Stomach (tissue), 9 donors: Measurements from ENCODE around the gene PTH2. TPM values are rescaled to one million over a fixed set of nuclear protein-coding genes. Genes with fewer than 3 reads are reported as not detected.
A peak's percentile ranks its signal among the peaks of the same experiment; 100 is the strongest.

Source experiments
- DNase-seq, 2 donors: peaks; one replicate each; pipeline versions ENCODE4 v3.0.0 to v3.0.0-alpha.2; 2013 to 2019
- H3K27ac ChIP-seq, 5 donors: fragments of 200-600 bp in 4 of 5; sonication (generic) in 4 of 5; one replicate each; pipeline ENCODE4 v1.5.1; 2013 to 2019; ENCODE audit warnings: mild to moderate bottlenecking in 1 of 5, moderate library complexity in 1 of 5
- H3K27me3 ChIP-seq, 3 donors: fragments of 200-600 bp; sonication (generic); one replicate each; pipeline ENCODE4 v1.5.1; 2017 to 2019; ENCODE audit warnings: mixed run types in 1 of 3
- H3K36me3 ChIP-seq, 4 donors: fragments of 200-600 bp; sonication (generic); 1 replicate in 3 of 4; 2 replicates in 1 of 4; pipeline ENCODE4 v1.5.1; 2016 to 2019
- H3K4me1 ChIP-seq, 4 donors: fragments of 200-600 bp; sonication (generic); one replicate each; pipeline ENCODE4 v1.5.1; 2016 to 2019
- H3K4me3 ChIP-seq, 4 donors: fragments of 200-600 bp; sonication (generic) in 3 of 4; one replicate each; pipeline ENCODE4 v1.5.1; 2016 to 2019; ENCODE audit warnings: mild to moderate bottlenecking in 1 of 4
- H3K9me3 ChIP-seq, 4 donors: fragments of 200-600 bp; sonication (generic); one replicate each; pipeline ENCODE4 v1.5.1; 2016 to 2019
- CTCF ChIP-seq, 7 experiments: fragments of 450-650 bp in 4 of 7; fragments of 200-600 bp in 3 of 7; sonication (generic) in 3 of 7; IDR thresholded peaks; one replicate each; pipeline ENCODE4 v1.5.1; 2016 to 2019; ENCODE audit warnings: antibody characterized with exemption in 7 of 7, control low read depth in 2 of 7, mild to moderate bottlenecking in 1 of 7
- EP300 ChIP-seq: sonication (generic); formaldehyde crosslinking; IDR thresholded peaks from one replicate; pipeline ENCODE4 v1.6.1; 2017; ENCODE audit warnings: antibody characterized with exemption
- POLR2A ChIP-seq, 4 donors: fragments of 450-650 bp; IDR thresholded peaks; one replicate each; pipeline ENCODE4 v1.6.1; 2016; ENCODE audit warnings: antibody characterized with exemption in 4 of 4, control low read depth in 2 of 4, mild to moderate bottlenecking in 1 of 4, moderate library complexity in 1 of 4
- POLR2AphosphoS5 ChIP-seq, 3 donors: sonication (generic); formaldehyde crosslinking; IDR thresholded peaks; one replicate each; pipeline ENCODE4 v1.6.1; 2016; ENCODE audit warnings: antibody characterized with exemption in 3 of 3
- WGBS, 5 donors: extraction: QIAGEN DNeasy Blood & Tissue Kit in 3 of 5; methylation state at CpG; one replicate each; pipeline versions ENCODE4 v1.1.5 to v1.1.7; 2013 to 2018; 5-methylcytosine and 5-hydroxymethylcytosine counted together
- intact Hi-C: fragments of 100-400 bp; cut with DNase I; formaldehyde crosslinking; loops from one replicate; pipeline ENCODE4 v1.15.1; 2023; ENCODE audit warnings: low total_unique reads
- polyA plus RNA-seq, 3 donors: library from polyadenylated mRNA; stranded (reverse); fragments of 200-250 nt; gene quantifications; one replicate each; pipeline ENCODE4 v1.2.3, GENCODE V29; 2013
- total RNA-seq, 5 donors: library from RNA; depleted of rRNA; stranded (reverse); fragments of >200 nt; gene quantifications; one replicate each; pipeline versions ENCODE4 v1.1.0 to v1.2.3, GENCODE V29; 2014 to 2016
- donor health status: healthy with polysubstance abuse.
- donor health status: Bipolar disorder and iron deficiency.
- donor health status: healthy.

The PTH2 gene
- total and polyA plus RNA-seq, 8 donors, result not detected

- Histone ChIP-seq H3K9me3 (peaks cover 0 to 2% (median 1%) of the 10 kb centered on the region in 4 donors), H3K36me3 (no peaks in the 10 kb centered on the region), H3K4me3 (peak within 1 kb of the TSS in 3 of 4 donors; percentile 11 to 23 (median 17)), H3K4me1 (peaks cover 0 to 13% (median 1%) of the 10 kb centered on the region in 4 donors), H3K27ac (no peak within 1 kb of the TSS), H3K27me3 (peaks cover 0 to 49% (median 3%) of the 10 kb centered on the region in 3 donors)
- intact Hi-C loops, result no loop called here
- DNase-seq, result peak; percentile 82 to 83
- TF ChIP-seq POLR2A (IDR thresholded peaks at IDR 0.05), result no peak
- TF ChIP-seq POLR2AphosphoS5 (IDR thresholded peaks at IDR 0.05), result peak in 1 of 3 donors; percentile 42
- 34 to 56% (median 51%) methylated on average over 40 of the region's 40 CpGs for WGBS, 5 donors
These were observed 35.3 kb downstream of the PTH2 start, which contains the start of gene KASH5 for GRCh38 chr19:49387936-49388372. KASH5 (plus strand) TSS chr19:49388249; CDS start chr19:49390884, 2,635 bp downstream.

GRCh38 chr19:49383599-49383998, 39.6 kb downstream of the PTH2 start:
- peaks cover 0 to 22% (median 3%) of the 10 kb centered on the region in 3 donors for H3K27me3 ChIP-seq
- peaks cover 0 to 6% (median 0%) of the 10 kb centered on the region in 4 donors for H3K4me1 ChIP-seq
- no peak overlapping the region for H3K4me3 ChIP-seq
- intact Hi-C loops, result no loop called here
- TF ChIP-seq POLR2A (IDR thresholded peaks at IDR 0.05) (no peak), POLR2AphosphoS5 (IDR thresholded peaks at IDR 0.05) (no peak), EP300 (no peak), CTCF (IDR thresholded peaks at IDR 0.05) (no peak)
- no peaks in the 10 kb centered on the region for H3K36me3 ChIP-seq
- H3K27ac ChIP-seq, result no peak overlapping the region
- WGBS, 5 donors, result 37 to 84% (median 79%) methylated on average over 1 of the region's 1 CpG
- no peak for DNase-seq
- peaks cover 10 to 19% (median 13%) of the 10 kb centered on the region in 4 donors for H3K9me3 ChIP-seq

GRCh38 chr19:49382639-49383038, 40.6 kb downstream of the PTH2 start:
- no peak for TF ChIP-seq POLR2A (IDR thresholded peaks at IDR 0.05)
- TF ChIP-seq POLR2AphosphoS5 (IDR thresholded peaks at IDR 0.05), result no peak
- no peak for TF ChIP-seq EP300
- no peak for TF ChIP-seq CTCF (IDR thresholded peaks at IDR 0.05)
- Histone ChIP-seq H3K4me1 (no peaks in the 10 kb centered on the region), H3K36me3 (no peaks in the 10 kb centered on the region), H3K4me3 (no peak overlapping the region), H3K27ac (no peak overlapping the region), H3K9me3 (peaks cover 10 to 19% (median 13%) of the 10 kb centered on the region in 4 donors), H3K27me3 (peaks cover 0 to 13% (median 0%) of the 10 kb centered on the region in 3 donors)
- DNase-seq, result no peak
- intact Hi-C loops, result no loop called here
- WGBS, 5 donors, result 86 to 93% (median 90%) methylated on average over 5 of the region's 5 CpGs

GRCh38 chr19:49380391-49380790, 42.9 kb downstream of the PTH2 start:
- H3K27me3 ChIP-seq, result peaks cover 0 to 11% (median 0%) of the 10 kb centered on the region in 3 donors
- no peak for TF ChIP-seq CTCF (IDR thresholded peaks at IDR 0.05)
- TF ChIP-seq POLR2A (IDR thresholded peaks at IDR 0.05), result no peak
- no peak for TF ChIP-seq EP300
- no peak for TF ChIP-seq POLR2AphosphoS5 (IDR thresholded peaks at IDR 0.05)
- H3K36me3 ChIP-seq, result no peaks in the 10 kb centered on the region
- WGBS, 5 donors, result 87 to 95% (median 90%) methylated on average over 3 of the region's 3 CpGs
- H3K4me3 ChIP-seq, result no peak overlapping the region
- intact Hi-C loops, result no loop called here
- H3K27ac ChIP-seq, result no peak overlapping the region
- DNase-seq, result no peak
- no peaks in the 10 kb centered on the region for H3K4me1 ChIP-seq
- peaks cover 10 to 19% (median 13%) of the 10 kb centered on the region in 4 donors for H3K9me3 ChIP-seq

GRCh38 chr19:49378512-49378911, 44.7 kb downstream of the PTH2 start:
- Histone ChIP-seq H3K27me3 (peaks cover 0 to 7% (median 0%) of the 10 kb centered on the region in 3 donors), H3K4me3 (no peak overlapping the region), H3K4me1 (no peaks in the 10 kb centered on the region), H3K36me3 (no peaks in the 10 kb centered on the region), H3K9me3 (peaks cover 10 to 19% (median 13%) of the 10 kb centered on the region in 4 donors), H3K27ac (no peak overlapping the region)
- intact Hi-C loops, result no loop called here
- DNase-seq, result no peak
- TF ChIP-seq POLR2A (IDR thresholded peaks at IDR 0.05), result no peak
- TF ChIP-seq POLR2AphosphoS5 (IDR thresholded peaks at IDR 0.05), result no peak
- no peak for TF ChIP-seq EP300
- TF ChIP-seq CTCF (IDR thresholded peaks at IDR 0.05), result no peak
- WGBS, 5 donors, result 68 to 84% (median 75%) methylated on average over 3 of the region's 3 CpGs
